ENCODE results near the gene PRPSAP1. TPM values are rescaled to one million over a fixed set of nuclear protein-coding genes. Genes with fewer than 3 reads are reported as not detected.

PRPSAP1 gene
- total RNA-seq, 2 experiments from 2014 or later = 10.8 to 12.1 TPM

- POLR2A ChIA-PET = interaction anchor here (0.6 to 2.2 kb wide), 5 partner anchors 12 to 1452 kb away, joined by 3 to 9 read pairs (median 4); partner anchors contain the start of genes PRPSAP1 and SPHK1
- DNase-seq = peak; percentile 76 to 90 (median 83)
- CTCF ChIA-PET = interaction anchor here (0.6 to 3.8 kb wide), 25 partner anchors 9 to 384 kb away, joined by 3 to 31 read pairs (median 4); partner anchors contain the start of genes PRPSAP1, RHBDF2, SPHK1 and UBE2O
- Mint-ChIP-seq H3K27me3 (no peaks in the 10 kb centered on the region), H3K27ac (no peak overlapping the region), H3K9me3 (no peaks in the 10 kb centered on the region), H3K4me1 (ENCODE audit: low read depth) (no peaks in the 10 kb centered on the region), H3K36me3 (ENCODE audit: low read depth) (peaks cover 78% of the 10 kb centered on the region), H3K4me3 (no peak overlapping the region)
- peak; percentile 92 for ATAC-seq (ENCODE audit: poor library complexity)
- Histone ChIP-seq H3K36me3 (ENCODE audit: insufficient read depth, low read length) (peaks cover 82% of the 10 kb centered on the region), H3K4me1 (ENCODE audit: insufficient read depth, low read length) (no peaks in the 10 kb centered on the region), H3K9me3 (ENCODE audit: control insufficient read depth in 1 of 2, insufficient read depth in 1 of 2, low read length in 2 of 2) (no peaks in the 10 kb centered on the region), H3K27me3 (ENCODE audit: control insufficient read depth in 1 of 2, insufficient read depth in 2 of 2, low read length in 2 of 2) (no peaks in the 10 kb centered on the region), H3K4me3 (ENCODE audit: low read length) (no peak overlapping the region), H3K27ac (ENCODE audit: low read depth in 1 of 2, low read length in 2 of 2) (no peak overlapping the region)
- intact Hi-C loops (cut with DNase I, micrococcal nuclease) = loop anchor here (1.0 to 5.0 kb wide), 4 partner anchors 95 to 386 kb away; no protein-coding TSS in a partner anchor
- TF ChIP-seq CTCF (IDR thresholded peaks at IDR 0.05) = peak; percentile 94
Measured at GRCh38 chr17:76397687-76398522, 44.2 kb upstream of the PRPSAP1 start.

- H3K27ac Mint-ChIP-seq = no peak overlapping the region
- peaks cover 77% of the 10 kb centered on the region for H3K36me3 ChIP-seq (ENCODE audit: insufficient read depth, low read length)
- POLR2A ChIA-PET = interaction anchor here (0.6 to 2.2 kb wide), 3 partner anchors 11 to 1452 kb away, joined by 3 to 9 read pairs (median 7); partner anchors contain the start of gene PRPSAP1
Measured at GRCh38 chr17:76397184-76397583, 43.5 kb upstream of the PRPSAP1 start.

More at GRCh38 chr17:76397184-76397583, 43.5 kb upstream of the PRPSAP1 start:
- H3K9me3 ChIP-seq (ENCODE audit: control insufficient read depth in 1 of 2, insufficient read depth in 1 of 2, low read length in 2 of 2) = no peaks in the 10 kb centered on the region
- DNase-seq = no peak
- Mint-ChIP-seq H3K27me3 (no peaks in the 10 kb centered on the region), H3K4me3 (no peak overlapping the region), H3K36me3 (ENCODE audit: low read depth) (peaks cover 71% of the 10 kb centered on the region), H3K4me1 (ENCODE audit: low read depth) (no peaks in the 10 kb centered on the region), H3K9me3 (no peaks in the 10 kb centered on the region)
- no peaks in the 10 kb centered on the region for H3K4me1 ChIP-seq (ENCODE audit: insufficient read depth, low read length)
- ATAC-seq (ENCODE audit: poor library complexity) = no peak
- CTCF ChIA-PET = interaction anchor here (0.8 to 3.8 kb wide), 9 partner anchors 12 to 98 kb away, joined by 3 to 31 read pairs (median 5); partner anchors contain the start of genes PRPSAP1 and SPHK1
- no peak overlapping the region for H3K4me3 ChIP-seq (ENCODE audit: low read length)
- no peaks in the 10 kb centered on the region for H3K27me3 ChIP-seq (ENCODE audit: control insufficient read depth in 1 of 2, insufficient read depth in 2 of 2, low read length in 2 of 2)
- no peak overlapping the region for H3K27ac ChIP-seq (ENCODE audit: low read depth in 1 of 2, low read length in 2 of 2)
- no peak for TF ChIP-seq CTCF (IDR thresholded peaks at IDR 0.05)
- intact Hi-C loops (cut with DNase I, micrococcal nuclease) = loop anchor here in 1 of 2 experiments (5.0 kb wide), 2 partner anchors 275 to 385 kb away; no protein-coding TSS in a partner anchor
